Smooth muscle cell (in vitro differentiated cells): ENCODE results near the gene CLDN2. TPM values are rescaled to one million over a fixed set of nuclear protein-coding genes. Genes with fewer than 3 reads are reported as not detected.
"Not testable (repeated sequence)": the region's sequence is repeated elsewhere in the genome, so short reads cannot be mapped to it uniquely, and the experiment has no call there.

Experiments
- DNase-seq: peaks from one replicate; lab custom pipeline; 2025; ENCODE audit not compliant: unreplicated experiment; lab: John Stamatoyannopoulos, UW
- H2AFZ ChIP-seq: fragments of 200-600 bp; sonication (generic); 2 replicates; pipeline ENCODE4 v1.6.0; 2016; ENCODE audit warnings: antibody characterized with exemption, low read depth, mild to moderate bottlenecking
- H3F3A ChIP-seq: fragments of 200-600 bp; sonication (generic); 2 replicates; pipeline ENCODE4 v1.6.0; 2017; ENCODE audit warnings: antibody characterized with exemption, low read depth
- H3K27ac ChIP-seq: fragments of 200-600 bp; sonication (generic); 2 replicates; pipeline ENCODE4 v1.5.1; 2016; ENCODE audit warnings: low read depth, mild to moderate bottlenecking
- H3K27me3 ChIP-seq: fragments of 200-600 bp; sonication (generic); 2 replicates; pipeline ENCODE4 v1.6.1; 2016; ENCODE audit warnings: low read depth, mild to moderate bottlenecking
- H3K36me3 ChIP-seq: fragments of 200-600 bp; sonication (generic); 2 replicates; pipeline ENCODE4 v1.5.1; 2016; ENCODE audit warnings: low read depth
- H3K4me1 ChIP-seq: fragments of 200-600 bp; sonication (generic); 2 replicates; pipeline ENCODE4 v1.5.1; 2016; ENCODE audit warnings: low read depth
- H3K4me2 ChIP-seq: fragments of 200-600 bp; sonication (generic); 2 replicates; pipeline ENCODE4 v1.6.0; 2016; ENCODE audit warnings: mild to moderate bottlenecking
- H3K4me3 ChIP-seq: fragments of 200-600 bp; sonication (generic); 2 replicates; pipeline ENCODE4 v1.5.1; 2016; ENCODE audit warnings: mild to moderate bottlenecking
- H3K79me2 ChIP-seq: fragments of 200-600 bp; sonication (generic); 2 replicates; pipeline ENCODE4 v1.6.0; 2016; ENCODE audit warnings: low read depth, mild to moderate bottlenecking
- H3K9ac ChIP-seq: fragments of 200-600 bp; sonication (generic); 2 replicates; pipeline ENCODE4 v1.6.0; 2016; ENCODE audit warnings: low read depth
- H3K9me3 ChIP-seq: fragments of 200-600 bp; sonication (generic); replicated peaks from 2 replicates; pipeline ENCODE4 v1.5.1; 2016; ENCODE audit warnings: low read depth
- H4K20me1 ChIP-seq: fragments of 200-600 bp; sonication (generic); 2 replicates; pipeline ENCODE4 v1.6.0; 2016; ENCODE audit warnings: low read depth
- WGBS: methylation state at CpG from one replicate; pipeline ENCODE4 v1.1.7; 2016; ENCODE audit warnings: low lambda C conversion rate; 5-methylcytosine and 5-hydroxymethylcytosine counted together
- polyA plus RNA-seq: library from polyadenylated mRNA; unstranded; fragments of >200 nt; fragmentation: Nextera tagmentation; extraction: Ambion mirVana; gene quantifications from 2 replicates; pipeline ENCODE4 v1.2.1, GENCODE V29; 2016
- total RNA-seq: library from RNA; depleted of rRNA; stranded (reverse); fragments of >200 nt; gene quantifications from 2 replicates; pipeline ENCODE4 v1.2.3, GENCODE V29; 2014
- TF ChIP-seq, protein P1 (sequence below): fragments of 200-600 bp; sonication (generic); IDR thresholded peaks from 2 replicates; pipeline ENCODE4 v1.5.1; 2017; ENCODE audit warnings: borderline replicate concordance, mild to moderate bottlenecking, antibody characterized with exemption; ENCODE audit not compliant: insufficient read depth, poor library complexity, severe bottlenecking

CLDN2 gene, protein sequence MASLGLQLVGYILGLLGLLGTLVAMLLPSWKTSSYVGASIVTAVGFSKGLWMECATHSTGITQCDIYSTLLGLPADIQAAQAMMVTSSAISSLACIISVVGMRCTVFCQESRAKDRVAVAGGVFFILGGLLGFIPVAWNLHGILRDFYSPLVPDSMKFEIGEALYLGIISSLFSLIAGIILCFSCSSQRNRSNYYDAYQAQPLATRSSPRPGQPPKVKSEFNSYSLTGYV
- total RNA-seq (0.04 TPM in 1 of 2 replicates, not detected in the other), polyA plus RNA-seq (0.07 TPM in 1 of 2 replicates, not detected in the other)

DNA sequence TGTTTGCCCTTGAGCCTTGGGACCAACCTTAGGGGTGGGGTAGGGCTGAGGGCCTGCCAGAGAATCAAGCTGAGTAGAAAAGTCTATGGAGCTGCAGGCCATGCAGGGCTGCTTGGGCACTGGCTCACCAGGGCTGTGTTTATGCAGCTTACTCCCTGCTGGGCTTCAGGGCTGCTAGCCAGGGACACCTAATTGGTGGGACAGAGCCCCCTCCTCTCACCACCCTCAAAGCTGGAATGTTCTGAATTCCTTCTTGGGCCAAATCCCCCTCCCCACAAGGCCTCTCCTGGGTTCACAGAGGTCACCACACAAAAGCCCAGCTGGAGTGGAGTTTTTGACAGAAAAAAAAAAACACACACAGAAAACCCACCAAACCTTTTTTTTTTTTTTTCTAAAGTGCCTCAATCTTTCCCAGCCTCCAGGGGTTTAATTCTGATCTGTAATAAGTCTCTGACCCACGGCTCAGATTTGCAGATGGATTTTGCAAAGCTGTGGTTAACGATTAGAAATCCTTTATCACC, at the start of gene CLDN2:
Gene CLDN2 (plus strand): TSS at position 471 of the 521 bp plus-strand sequence. CDS start 7,827 bp downstream, outside the sequence.
- no peak within 1 kb of the TSS for H3K27ac ChIP-seq
- H3K4me3 ChIP-seq = no peak within 1 kb of the TSS
- no peaks in the 10 kb centered on the region for H3K36me3 ChIP-seq
- TF ChIP-seq, protein P1, sequence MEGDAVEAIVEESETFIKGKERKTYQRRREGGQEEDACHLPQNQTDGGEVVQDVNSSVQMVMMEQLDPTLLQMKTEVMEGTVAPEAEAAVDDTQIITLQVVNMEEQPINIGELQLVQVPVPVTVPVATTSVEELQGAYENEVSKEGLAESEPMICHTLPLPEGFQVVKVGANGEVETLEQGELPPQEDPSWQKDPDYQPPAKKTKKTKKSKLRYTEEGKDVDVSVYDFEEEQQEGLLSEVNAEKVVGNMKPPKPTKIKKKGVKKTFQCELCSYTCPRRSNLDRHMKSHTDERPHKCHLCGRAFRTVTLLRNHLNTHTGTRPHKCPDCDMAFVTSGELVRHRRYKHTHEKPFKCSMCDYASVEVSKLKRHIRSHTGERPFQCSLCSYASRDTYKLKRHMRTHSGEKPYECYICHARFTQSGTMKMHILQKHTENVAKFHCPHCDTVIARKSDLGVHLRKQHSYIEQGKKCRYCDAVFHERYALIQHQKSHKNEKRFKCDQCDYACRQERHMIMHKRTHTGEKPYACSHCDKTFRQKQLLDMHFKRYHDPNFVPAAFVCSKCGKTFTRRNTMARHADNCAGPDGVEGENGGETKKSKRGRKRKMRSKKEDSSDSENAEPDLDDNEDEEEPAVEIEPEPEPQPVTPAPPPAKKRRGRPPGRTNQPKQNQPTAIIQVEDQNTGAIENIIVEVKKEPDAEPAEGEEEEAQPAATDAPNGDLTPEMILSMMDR = no peak
- no peak within 1 kb of the TSS for H3K4me2 ChIP-seq
- no peaks in the 10 kb centered on the region for H3K79me2 ChIP-seq
- H3K9me3 ChIP-seq = no peaks in the 10 kb centered on the region
- H3K27me3 ChIP-seq = no peaks in the 10 kb centered on the region
- peaks cover 5% of the 10 kb centered on the region for H3K4me1 ChIP-seq
- 34% methylated on average over 2 of the region's 2 CpGs for WGBS
- H3F3A ChIP-seq = no peaks in the 10 kb centered on the region
- H3K9ac ChIP-seq = no peak within 1 kb of the TSS
- DNase-seq = no peak
- no peaks in the 10 kb centered on the region for H4K20me1 ChIP-seq
- H2AFZ ChIP-seq = no peak within 1 kb of the TSS

DNA sequence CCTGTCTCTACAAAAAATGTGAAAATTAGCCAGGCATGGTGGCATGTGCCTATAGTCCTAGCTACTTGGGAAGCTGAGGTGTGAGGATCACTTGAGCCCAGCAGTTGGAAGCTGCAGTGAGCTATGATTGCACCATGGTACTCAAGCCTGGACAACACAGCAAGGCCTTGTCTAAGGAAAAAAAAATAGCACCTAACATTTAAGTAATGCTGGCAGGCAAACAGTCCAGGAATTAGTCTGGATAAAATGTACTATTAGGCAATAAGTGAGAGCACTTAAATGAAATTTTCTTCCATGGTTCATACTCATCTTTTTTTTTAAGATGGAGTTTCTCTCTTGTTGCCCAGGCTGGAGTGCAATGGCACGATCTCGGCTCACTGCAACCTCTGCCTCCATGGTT, 47.4 kb upstream of the CLDN2 start:
- DNase-seq = not testable (repeated sequence)

DNA sequence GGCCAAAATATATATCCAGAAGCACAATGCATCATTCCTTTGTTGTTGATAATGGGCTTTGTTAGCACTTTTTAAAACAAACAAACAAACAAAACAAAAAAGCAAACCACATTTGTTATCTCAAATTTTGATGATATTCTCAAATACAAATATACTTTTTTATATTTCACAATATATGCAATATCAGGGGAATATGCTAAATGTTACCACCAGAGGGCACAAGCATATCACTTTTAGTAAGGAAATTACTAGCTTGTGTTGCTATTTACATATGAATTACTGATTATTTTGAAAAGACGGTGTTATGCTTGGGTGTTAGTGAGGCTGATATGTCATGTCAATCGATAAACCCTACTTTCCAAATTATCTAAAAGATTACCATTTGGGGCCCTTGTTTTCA, 46.1 kb upstream of the CLDN2 start:
- 53% methylated on average over 2 of the region's 2 CpGs for WGBS
- TF ChIP-seq, protein P1 = peak; percentile 66
- DNase-seq = no peak

More for the DNA sequence above, 47.4 kb upstream of the CLDN2 start:
- not testable (repeated sequence) for H3K36me3 ChIP-seq, H3F3A ChIP-seq, H3K9ac ChIP-seq, H3K27ac ChIP-seq, H3K27me3 ChIP-seq, H3K79me2 ChIP-seq, H3K4me1 ChIP-seq, H4K20me1 ChIP-seq, H2AFZ ChIP-seq, H3K9me3 ChIP-seq, H3K4me2 ChIP-seq, H3K4me3 ChIP-seq
- WGBS = 89% methylated on average over 2 of the region's 2 CpGs

DNA sequence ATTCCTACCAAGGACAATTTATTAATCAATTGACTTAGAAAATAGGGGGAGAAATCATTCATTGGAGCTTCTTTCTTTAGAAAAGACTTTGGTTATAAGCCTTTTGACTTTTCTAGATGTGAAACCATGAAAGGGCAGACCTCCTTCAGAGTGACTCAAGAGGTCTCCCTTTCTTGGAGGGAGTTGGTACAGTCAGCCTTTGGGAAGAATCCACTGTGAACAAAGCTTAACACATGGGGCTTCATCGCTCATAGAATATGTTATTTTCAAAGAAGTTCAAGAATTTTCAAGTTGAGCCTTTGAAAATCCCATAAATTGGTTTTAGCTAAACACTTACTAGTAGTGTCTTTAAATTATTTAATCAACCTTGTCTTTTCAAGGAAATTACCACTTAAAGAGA, 45.1 kb upstream of the CLDN2 start:
- no peak for DNase-seq
- H3K27me3 ChIP-seq = no peaks in the 10 kb centered on the region
- no peaks in the 10 kb centered on the region for H3F3A ChIP-seq
- H3K4me3 ChIP-seq = no peak overlapping the region
- H3K27ac ChIP-seq = no peak overlapping the region
- no peaks in the 10 kb centered on the region for H3K9me3 ChIP-seq
- no peaks in the 10 kb centered on the region for H3K36me3 ChIP-seq
- TF ChIP-seq, protein P1 = no peak
- no peaks in the 10 kb centered on the region for H3K4me1 ChIP-seq
- H2AFZ ChIP-seq = no peak overlapping the region
- H3K4me2 ChIP-seq = no peak overlapping the region
- no peaks in the 10 kb centered on the region for H4K20me1 ChIP-seq
- H3K9ac ChIP-seq = no peak overlapping the region
- no peaks in the 10 kb centered on the region for H3K79me2 ChIP-seq
- WGBS = 57% methylated on average over 1 of the region's 1 CpG

More for the DNA sequence above, 46.1 kb upstream of the CLDN2 start:
- Histone ChIP-seq H3K27ac (no peak overlapping the region), H4K20me1 (no peaks in the 10 kb centered on the region), H3F3A (no peaks in the 10 kb centered on the region), H3K4me1 (no peaks in the 10 kb centered on the region), H2AFZ (no peak overlapping the region), H3K27me3 (no peaks in the 10 kb centered on the region), H3K79me2 (no peaks in the 10 kb centered on the region), H3K9me3 (no peaks in the 10 kb centered on the region), H3K4me3 (no peak overlapping the region), H3K36me3 (no peaks in the 10 kb centered on the region), H3K9ac (no peak overlapping the region), H3K4me2 (no peak overlapping the region)
